Heart left ventricle (tissue), 13 donors: ENCODE data around the gene HS6ST3.

ENCODE experiments used
- CTCF ChIP-seq, 12 donors: fragments of 200-600 bp; sonication (generic) in 4 of 12; IDR thresholded peaks; one replicate each; pipeline versions ENCODE4 v1.5.0 to v1.8.0; 2018 to 2022; ENCODE audit warnings: antibody characterized with exemption in 12 of 12, mild to moderate bottlenecking in 5 of 12
- POLR2A ChIP-seq, 2 donors: fragments of 450-650 bp; IDR thresholded peaks; one replicate each; pipeline ENCODE4 v1.6.1; 2017; ENCODE audit warnings: antibody characterized with exemption in 2 of 2, mild to moderate bottlenecking in 2 of 2, moderate library complexity in 2 of 2
- donor health status: ischemic (EF 13 %, LVEDD 7.1; RV severe dilation, severe dysfunction).
- donor health status: DM: no; HTN: yes; CAD: no.
- donor health status: DM: no; HTN: no; CAD: no.
- donor health status: ischemic (EF 25% LVEDD 6.9; RV normal size, moderate dysfunction).
- donor health status: ischemic (EF 25% LVEDD 5.7; RV mildly dilated, moderate dysfunction).
- donor health status: ischemic (EF 35%, LVEDD 5.7; RV mildly dilated, moderate dysfunction).
- donor health status: nonischemic (EF 11% LVEDD 7.7; RV severe dilation, severe dysfunction).
- donor health status: DM: yes; HTN: yes; CAD: no.
- donor health status: PGD.
- donor health status: ischemic (EF 29% LVEDD 5.4; RV normal size, mild dysfunction).
- donor health status: nonischemic (EF 23%, LVEDD 6.1; RV moderate dilation, normal function).

- TF ChIP-seq CTCF (IDR thresholded peaks at IDR 0.05) (no peak), POLR2A (IDR thresholded peaks at IDR 0.05) (no peak)
Observed at GRCh38 chr13:96667294-96668018, 577.5 kb downstream of the HS6ST3 start.
